Measurements from ENCODE around the gene KDM6B.

DNA sequence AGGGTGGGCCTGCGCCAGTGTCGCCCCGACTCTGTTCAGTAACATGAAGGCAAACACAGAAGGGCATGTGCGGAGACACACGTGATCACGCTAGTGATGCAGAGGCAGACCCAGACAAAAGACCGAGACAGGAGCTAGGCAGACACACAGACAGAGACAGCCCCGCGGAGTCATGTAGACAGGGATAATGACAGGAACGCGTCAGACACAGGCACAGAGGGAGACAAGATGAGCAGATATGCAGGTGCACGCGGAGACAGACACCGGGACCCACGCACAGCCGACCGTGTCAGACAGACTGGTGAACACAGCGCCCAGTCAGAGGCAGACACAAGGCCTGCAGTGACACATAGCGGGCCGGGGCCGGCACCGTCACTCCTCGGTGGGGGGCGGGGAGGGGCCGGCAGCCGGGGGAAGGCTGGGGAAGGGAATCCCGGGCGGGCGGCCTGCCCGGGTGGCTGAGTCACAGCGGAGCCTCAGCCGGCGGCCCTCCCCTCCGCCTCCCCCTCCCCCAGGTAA, 7.4 kb downstream of the KDM6B start:
- no peak for TF ChIP-seq YY1 (IDR thresholded peaks at IDR 0.05; ENCODE audit: low read depth)
- TF ChIP-seq, protein P1, sequence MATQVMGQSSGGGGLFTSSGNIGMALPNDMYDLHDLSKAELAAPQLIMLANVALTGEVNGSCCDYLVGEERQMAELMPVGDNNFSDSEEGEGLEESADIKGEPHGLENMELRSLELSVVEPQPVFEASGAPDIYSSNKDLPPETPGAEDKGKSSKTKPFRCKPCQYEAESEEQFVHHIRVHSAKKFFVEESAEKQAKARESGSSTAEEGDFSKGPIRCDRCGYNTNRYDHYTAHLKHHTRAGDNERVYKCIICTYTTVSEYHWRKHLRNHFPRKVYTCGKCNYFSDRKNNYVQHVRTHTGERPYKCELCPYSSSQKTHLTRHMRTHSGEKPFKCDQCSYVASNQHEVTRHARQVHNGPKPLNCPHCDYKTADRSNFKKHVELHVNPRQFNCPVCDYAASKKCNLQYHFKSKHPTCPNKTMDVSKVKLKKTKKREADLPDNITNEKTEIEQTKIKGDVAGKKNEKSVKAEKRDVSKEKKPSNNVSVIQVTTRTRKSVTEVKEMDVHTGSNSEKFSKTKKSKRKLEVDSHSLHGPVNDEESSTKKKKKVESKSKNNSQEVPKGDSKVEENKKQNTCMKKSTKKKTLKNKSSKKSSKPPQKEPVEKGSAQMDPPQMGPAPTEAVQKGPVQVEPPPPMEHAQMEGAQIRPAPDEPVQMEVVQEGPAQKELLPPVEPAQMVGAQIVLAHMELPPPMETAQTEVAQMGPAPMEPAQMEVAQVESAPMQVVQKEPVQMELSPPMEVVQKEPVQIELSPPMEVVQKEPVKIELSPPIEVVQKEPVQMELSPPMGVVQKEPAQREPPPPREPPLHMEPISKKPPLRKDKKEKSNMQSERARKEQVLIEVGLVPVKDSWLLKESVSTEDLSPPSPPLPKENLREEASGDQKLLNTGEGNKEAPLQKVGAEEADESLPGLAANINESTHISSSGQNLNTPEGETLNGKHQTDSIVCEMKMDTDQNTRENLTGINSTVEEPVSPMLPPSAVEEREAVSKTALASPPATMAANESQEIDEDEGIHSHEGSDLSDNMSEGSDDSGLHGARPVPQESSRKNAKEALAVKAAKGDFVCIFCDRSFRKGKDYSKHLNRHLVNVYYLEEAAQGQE (IDR thresholded peaks at IDR 0.05; ENCODE audit: low read depth), result no peak
- TF ChIP-seq ZBTB7A (IDR thresholded peaks at IDR 0.05; ENCODE audit: low read depth), result no peak
- no peak for TF ChIP-seq EP300 (IDR thresholded peaks at IDR 0.05; ENCODE audit: borderline replicate concordance)
- TF ChIP-seq RAD21 (IDR thresholded peaks at IDR 0.05; ENCODE audit: low read depth), result peak; percentile 34; the same call in 1 of the 2 replicates
- no peak for TF ChIP-seq CEBPB (IDR thresholded peaks at IDR 0.05)
- TF ChIP-seq NFIC (IDR thresholded peaks at IDR 0.05), result no peak
- no peak for TF ChIP-seq FOXM1 (IDR thresholded peaks at IDR 0.05; ENCODE audit: borderline replicate concordance, low read depth)
- TF ChIP-seq, protein P2, sequence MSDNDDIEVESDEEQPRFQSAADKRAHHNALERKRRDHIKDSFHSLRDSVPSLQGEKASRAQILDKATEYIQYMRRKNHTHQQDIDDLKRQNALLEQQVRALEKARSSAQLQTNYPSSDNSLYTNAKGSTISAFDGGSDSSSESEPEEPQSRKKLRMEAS (IDR thresholded peaks at IDR 0.05), result no peak
- TF ChIP-seq TAF1 (IDR thresholded peaks at IDR 0.05; ENCODE audit: low read depth), result no peak
- TF ChIP-seq CREB1 (IDR thresholded peaks at IDR 0.05; ENCODE audit: low read depth), result no peak
- no peak for TF ChIP-seq EGR1 (IDR thresholded peaks at IDR 0.05)
- TF ChIP-seq, protein P3, sequence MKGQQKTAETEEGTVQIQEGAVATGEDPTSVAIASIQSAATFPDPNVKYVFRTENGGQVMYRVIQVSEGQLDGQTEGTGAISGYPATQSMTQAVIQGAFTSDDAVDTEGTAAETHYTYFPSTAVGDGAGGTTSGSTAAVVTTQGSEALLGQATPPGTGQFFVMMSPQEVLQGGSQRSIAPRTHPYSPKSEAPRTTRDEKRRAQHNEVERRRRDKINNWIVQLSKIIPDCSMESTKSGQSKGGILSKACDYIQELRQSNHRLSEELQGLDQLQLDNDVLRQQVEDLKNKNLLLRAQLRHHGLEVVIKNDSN (IDR thresholded peaks at IDR 0.05), result peak; percentile 64

Measured in Ishikawa (cell line).